NB4 (cell line): ENCODE results near the gene MYO7A.

Experiments used
- MYC ChIP-seq: IDR thresholded peaks from 2 replicates; pipeline ENCODE4 v1.6.1; 2011; ENCODE audit warnings: low read depth, low read length
- POLR2A ChIP-seq: IDR thresholded peaks from 2 replicates; pipeline ENCODE4 v1.6.1; 2011; ENCODE audit warnings: mild to moderate bottlenecking; ENCODE audit not compliant: insufficient read length; ENCODE audit errors: extremely low read depth
- TF ChIP-seq, protein P1 (sequence below): IDR thresholded peaks from one replicate; pipeline ENCODE4 v1.5.1; 2012; ENCODE audit warnings: low read depth, low read length

- TF ChIP-seq, protein P1, sequence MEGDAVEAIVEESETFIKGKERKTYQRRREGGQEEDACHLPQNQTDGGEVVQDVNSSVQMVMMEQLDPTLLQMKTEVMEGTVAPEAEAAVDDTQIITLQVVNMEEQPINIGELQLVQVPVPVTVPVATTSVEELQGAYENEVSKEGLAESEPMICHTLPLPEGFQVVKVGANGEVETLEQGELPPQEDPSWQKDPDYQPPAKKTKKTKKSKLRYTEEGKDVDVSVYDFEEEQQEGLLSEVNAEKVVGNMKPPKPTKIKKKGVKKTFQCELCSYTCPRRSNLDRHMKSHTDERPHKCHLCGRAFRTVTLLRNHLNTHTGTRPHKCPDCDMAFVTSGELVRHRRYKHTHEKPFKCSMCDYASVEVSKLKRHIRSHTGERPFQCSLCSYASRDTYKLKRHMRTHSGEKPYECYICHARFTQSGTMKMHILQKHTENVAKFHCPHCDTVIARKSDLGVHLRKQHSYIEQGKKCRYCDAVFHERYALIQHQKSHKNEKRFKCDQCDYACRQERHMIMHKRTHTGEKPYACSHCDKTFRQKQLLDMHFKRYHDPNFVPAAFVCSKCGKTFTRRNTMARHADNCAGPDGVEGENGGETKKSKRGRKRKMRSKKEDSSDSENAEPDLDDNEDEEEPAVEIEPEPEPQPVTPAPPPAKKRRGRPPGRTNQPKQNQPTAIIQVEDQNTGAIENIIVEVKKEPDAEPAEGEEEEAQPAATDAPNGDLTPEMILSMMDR, result no peak
- TF ChIP-seq POLR2A, result no peak
- TF ChIP-seq MYC, result no peak
Measured at GRCh38 chr11:77201991-77202841, 74.2 kb downstream of the MYO7A start.
